Body of pancreas (tissue), 4 donors: ENCODE data around the gene HAPLN2.

Source experiments
- POLR2A ChIP-seq, 3 donors: fragments of 450-650 bp; IDR thresholded peaks; one replicate each; pipeline ENCODE4 v1.6.1; 2016; ENCODE audit warnings: antibody characterized with exemption in 3 of 3, mild to moderate bottlenecking in 2 of 3
- TF ChIP-seq, protein P1 (sequence below), 7 experiments: fragments of 450-650 bp in 4 of 7; fragments of 200-600 bp in 3 of 7; sonication (generic) in 3 of 7; IDR thresholded peaks; one replicate each; pipeline ENCODE4 v1.5.1; 2016 to 2019; ENCODE audit warnings: antibody characterized with exemption in 7 of 7

GRCh38 chr1:156658945-156659574 lies 39.8 kb downstream of the HAPLN2 start:
- no peak for TF ChIP-seq POLR2A (IDR thresholded peaks at IDR 0.05)
- TF ChIP-seq, protein P1, sequence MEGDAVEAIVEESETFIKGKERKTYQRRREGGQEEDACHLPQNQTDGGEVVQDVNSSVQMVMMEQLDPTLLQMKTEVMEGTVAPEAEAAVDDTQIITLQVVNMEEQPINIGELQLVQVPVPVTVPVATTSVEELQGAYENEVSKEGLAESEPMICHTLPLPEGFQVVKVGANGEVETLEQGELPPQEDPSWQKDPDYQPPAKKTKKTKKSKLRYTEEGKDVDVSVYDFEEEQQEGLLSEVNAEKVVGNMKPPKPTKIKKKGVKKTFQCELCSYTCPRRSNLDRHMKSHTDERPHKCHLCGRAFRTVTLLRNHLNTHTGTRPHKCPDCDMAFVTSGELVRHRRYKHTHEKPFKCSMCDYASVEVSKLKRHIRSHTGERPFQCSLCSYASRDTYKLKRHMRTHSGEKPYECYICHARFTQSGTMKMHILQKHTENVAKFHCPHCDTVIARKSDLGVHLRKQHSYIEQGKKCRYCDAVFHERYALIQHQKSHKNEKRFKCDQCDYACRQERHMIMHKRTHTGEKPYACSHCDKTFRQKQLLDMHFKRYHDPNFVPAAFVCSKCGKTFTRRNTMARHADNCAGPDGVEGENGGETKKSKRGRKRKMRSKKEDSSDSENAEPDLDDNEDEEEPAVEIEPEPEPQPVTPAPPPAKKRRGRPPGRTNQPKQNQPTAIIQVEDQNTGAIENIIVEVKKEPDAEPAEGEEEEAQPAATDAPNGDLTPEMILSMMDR (IDR thresholded peaks at IDR 0.05): no peak
